ENCODE measurements around the gene PEPD. TPM values are rescaled to one million over a fixed set of nuclear protein-coding genes. Genes with fewer than 3 reads are reported as not detected.

Gene PEPD
- polyA plus RNA-seq, 1 donor from 2014 or later, result 43.9 TPM

DNA sequence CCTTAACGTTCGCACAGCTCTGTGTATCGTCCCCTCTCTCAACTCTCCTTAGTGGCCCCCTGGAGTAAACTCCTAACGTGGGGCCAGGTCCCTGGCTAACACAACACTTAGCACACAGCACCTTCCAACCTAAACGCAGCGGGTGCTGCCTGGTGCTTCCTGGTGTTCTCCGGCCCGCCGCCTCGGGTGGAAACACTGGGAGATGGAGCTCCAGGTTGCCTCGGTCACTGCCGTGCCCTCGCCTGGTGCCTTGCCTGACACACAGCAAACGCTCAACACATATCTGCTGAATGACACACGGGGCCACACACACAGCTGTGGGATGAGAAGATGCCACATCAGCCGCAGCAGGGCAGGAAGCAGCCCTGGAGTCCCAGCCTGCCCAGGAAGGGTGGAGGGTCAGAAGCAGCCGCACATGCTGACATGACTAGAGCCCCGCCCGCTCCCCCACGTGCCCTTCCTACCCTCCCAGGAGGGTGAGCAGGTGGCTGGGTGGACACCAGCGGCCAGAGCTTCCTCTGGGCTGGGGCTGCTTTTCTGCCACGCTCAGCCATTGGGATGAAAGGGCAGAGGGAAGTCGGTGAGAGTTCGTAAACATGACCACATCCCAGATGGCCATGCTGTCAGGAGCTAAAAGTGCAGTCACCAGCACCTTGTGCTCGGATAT lies 6.6 kb downstream of the PEPD start:
- no peaks in the 10 kb centered on the region for H3K27me3 ChIP-seq (ENCODE audit: insufficient read depth, low read depth, low read length)
- no peak overlapping the region for H3K4me3 ChIP-seq (ENCODE audit: low read length)
- H3K4me2 ChIP-seq (ENCODE audit: low read length), result no peak overlapping the region
- H3K79me2 ChIP-seq (replicated peaks; ENCODE audit: insufficient read depth, low read length), result no peaks in the 10 kb centered on the region
- H3F3A ChIP-seq (ENCODE audit: insufficient read depth, low read length, poor library complexity, severe bottlenecking), result no peaks in the 10 kb centered on the region
- H3K9ac ChIP-seq (ENCODE audit: low read length), result no peak overlapping the region
- H3K36me3 ChIP-seq (ENCODE audit: insufficient read depth, low read length), result no peaks in the 10 kb centered on the region
- TF ChIP-seq TAF1 (IDR thresholded peaks at IDR 0.05; ENCODE audit: low read depth) (no peak), EP300 (conservative IDR thresholded peaks at IDR 0.05; ENCODE audit: poor library complexity, severe bottlenecking) (no peak), SMC3 (conservative IDR thresholded peaks at IDR 0.05; ENCODE audit: poor library complexity) (no peak), POLR2AphosphoS5 (IDR thresholded peaks at IDR 0.05) (no peak), EZH2 (IDR thresholded peaks at IDR 0.05; ENCODE audit: borderline replicate concordance, insufficient read depth, low read length, poor library complexity, severe bottlenecking) (no peak), MXI1 (conservative IDR thresholded peaks at IDR 0.05; ENCODE audit: poor library complexity, severe bottlenecking) (no peak), RAD21 (conservative IDR thresholded peaks at IDR 0.05) (no peak)
- TF ChIP-seq, protein P1, sequence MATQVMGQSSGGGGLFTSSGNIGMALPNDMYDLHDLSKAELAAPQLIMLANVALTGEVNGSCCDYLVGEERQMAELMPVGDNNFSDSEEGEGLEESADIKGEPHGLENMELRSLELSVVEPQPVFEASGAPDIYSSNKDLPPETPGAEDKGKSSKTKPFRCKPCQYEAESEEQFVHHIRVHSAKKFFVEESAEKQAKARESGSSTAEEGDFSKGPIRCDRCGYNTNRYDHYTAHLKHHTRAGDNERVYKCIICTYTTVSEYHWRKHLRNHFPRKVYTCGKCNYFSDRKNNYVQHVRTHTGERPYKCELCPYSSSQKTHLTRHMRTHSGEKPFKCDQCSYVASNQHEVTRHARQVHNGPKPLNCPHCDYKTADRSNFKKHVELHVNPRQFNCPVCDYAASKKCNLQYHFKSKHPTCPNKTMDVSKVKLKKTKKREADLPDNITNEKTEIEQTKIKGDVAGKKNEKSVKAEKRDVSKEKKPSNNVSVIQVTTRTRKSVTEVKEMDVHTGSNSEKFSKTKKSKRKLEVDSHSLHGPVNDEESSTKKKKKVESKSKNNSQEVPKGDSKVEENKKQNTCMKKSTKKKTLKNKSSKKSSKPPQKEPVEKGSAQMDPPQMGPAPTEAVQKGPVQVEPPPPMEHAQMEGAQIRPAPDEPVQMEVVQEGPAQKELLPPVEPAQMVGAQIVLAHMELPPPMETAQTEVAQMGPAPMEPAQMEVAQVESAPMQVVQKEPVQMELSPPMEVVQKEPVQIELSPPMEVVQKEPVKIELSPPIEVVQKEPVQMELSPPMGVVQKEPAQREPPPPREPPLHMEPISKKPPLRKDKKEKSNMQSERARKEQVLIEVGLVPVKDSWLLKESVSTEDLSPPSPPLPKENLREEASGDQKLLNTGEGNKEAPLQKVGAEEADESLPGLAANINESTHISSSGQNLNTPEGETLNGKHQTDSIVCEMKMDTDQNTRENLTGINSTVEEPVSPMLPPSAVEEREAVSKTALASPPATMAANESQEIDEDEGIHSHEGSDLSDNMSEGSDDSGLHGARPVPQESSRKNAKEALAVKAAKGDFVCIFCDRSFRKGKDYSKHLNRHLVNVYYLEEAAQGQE (IDR thresholded peaks at IDR 0.05; ENCODE audit: borderline replicate concordance), result no peak
- TF ChIP-seq, protein P2, sequence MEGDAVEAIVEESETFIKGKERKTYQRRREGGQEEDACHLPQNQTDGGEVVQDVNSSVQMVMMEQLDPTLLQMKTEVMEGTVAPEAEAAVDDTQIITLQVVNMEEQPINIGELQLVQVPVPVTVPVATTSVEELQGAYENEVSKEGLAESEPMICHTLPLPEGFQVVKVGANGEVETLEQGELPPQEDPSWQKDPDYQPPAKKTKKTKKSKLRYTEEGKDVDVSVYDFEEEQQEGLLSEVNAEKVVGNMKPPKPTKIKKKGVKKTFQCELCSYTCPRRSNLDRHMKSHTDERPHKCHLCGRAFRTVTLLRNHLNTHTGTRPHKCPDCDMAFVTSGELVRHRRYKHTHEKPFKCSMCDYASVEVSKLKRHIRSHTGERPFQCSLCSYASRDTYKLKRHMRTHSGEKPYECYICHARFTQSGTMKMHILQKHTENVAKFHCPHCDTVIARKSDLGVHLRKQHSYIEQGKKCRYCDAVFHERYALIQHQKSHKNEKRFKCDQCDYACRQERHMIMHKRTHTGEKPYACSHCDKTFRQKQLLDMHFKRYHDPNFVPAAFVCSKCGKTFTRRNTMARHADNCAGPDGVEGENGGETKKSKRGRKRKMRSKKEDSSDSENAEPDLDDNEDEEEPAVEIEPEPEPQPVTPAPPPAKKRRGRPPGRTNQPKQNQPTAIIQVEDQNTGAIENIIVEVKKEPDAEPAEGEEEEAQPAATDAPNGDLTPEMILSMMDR (IDR thresholded peaks at IDR 0.05; ENCODE audit: poor library complexity, severe bottlenecking), result no peak
- no peak overlapping the region for H2AFZ ChIP-seq (ENCODE audit: low read depth, low read length)
- H3K27ac ChIP-seq (ENCODE audit: low read length), result no peak overlapping the region
- H3K9me2 ChIP-seq (ENCODE audit: insufficient read depth, low read length), result no peaks in the 10 kb centered on the region
- H3K9me3 ChIP-seq (ENCODE audit: low read length), result no peaks in the 10 kb centered on the region
- H4K20me1 ChIP-seq (ENCODE audit: insufficient read depth), result no peaks in the 10 kb centered on the region

DNA sequence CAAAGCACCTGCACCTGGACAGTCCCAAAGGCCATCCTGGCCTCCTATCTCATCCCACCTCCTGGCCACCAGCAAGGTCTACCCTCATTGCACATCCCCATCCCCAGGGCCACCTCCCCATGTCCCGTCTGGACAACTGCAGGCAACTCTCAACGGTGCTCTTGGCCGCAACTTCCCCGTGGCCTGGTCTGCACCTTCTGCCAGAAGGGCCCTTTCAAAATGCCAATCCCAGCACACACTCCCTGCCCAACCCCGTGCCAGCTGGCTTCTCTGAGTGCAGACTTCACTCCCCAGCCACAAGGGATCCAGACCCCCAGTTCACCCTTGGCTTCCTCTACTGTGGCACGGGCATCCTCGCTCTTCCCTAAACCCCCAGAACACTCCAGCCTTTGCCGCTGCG lies 8.2 kb downstream of the PEPD start:
- no peak overlapping the region for H2AFZ ChIP-seq (ENCODE audit: low read depth, low read length)
- no peak overlapping the region for H3K9ac ChIP-seq (ENCODE audit: low read length)
- no peaks in the 10 kb centered on the region for H3F3A ChIP-seq (ENCODE audit: insufficient read depth, low read length, poor library complexity, severe bottlenecking)
- no peaks in the 10 kb centered on the region for H3K79me2 ChIP-seq (replicated peaks; ENCODE audit: insufficient read depth, low read length)
- H3K4me3 ChIP-seq (ENCODE audit: low read length), result no peak overlapping the region
- no peaks in the 10 kb centered on the region for H4K20me1 ChIP-seq (ENCODE audit: insufficient read depth)
- no peaks in the 10 kb centered on the region for H3K9me3 ChIP-seq (ENCODE audit: low read length)
- no peak overlapping the region for H3K4me2 ChIP-seq (ENCODE audit: low read length)
- H3K27ac ChIP-seq (ENCODE audit: low read length), result no peak overlapping the region
- no peaks in the 10 kb centered on the region for H3K36me3 ChIP-seq (ENCODE audit: insufficient read depth, low read length)
- TF ChIP-seq, protein P1 (IDR thresholded peaks at IDR 0.05; ENCODE audit: borderline replicate concordance), result no peak
- TF ChIP-seq TAF1 (IDR thresholded peaks at IDR 0.05; ENCODE audit: low read depth) (no peak), SMC3 (conservative IDR thresholded peaks at IDR 0.05; ENCODE audit: poor library complexity) (no peak), EP300 (conservative IDR thresholded peaks at IDR 0.05; ENCODE audit: poor library complexity, severe bottlenecking) (no peak), MXI1 (conservative IDR thresholded peaks at IDR 0.05; ENCODE audit: poor library complexity, severe bottlenecking) (no peak), EZH2 (IDR thresholded peaks at IDR 0.05; ENCODE audit: borderline replicate concordance, insufficient read depth, low read length, poor library complexity, severe bottlenecking) (no peak), POLR2AphosphoS5 (IDR thresholded peaks at IDR 0.05) (no peak)
- TF ChIP-seq, protein P2 (IDR thresholded peaks at IDR 0.05; ENCODE audit: poor library complexity, severe bottlenecking), result no peak
- no peaks in the 10 kb centered on the region for H3K27me3 ChIP-seq (ENCODE audit: insufficient read depth, low read depth, low read length)
- H3K9me2 ChIP-seq (ENCODE audit: insufficient read depth, low read length), result no peaks in the 10 kb centered on the region
